AG08396 (cell line): ENCODE results near the gene ST3GAL5.
"Not testable (repeated sequence)": the region's sequence is repeated elsewhere in the genome, so short reads cannot be mapped to it uniquely, and the experiment has no call there.

Experiments used
- DNase-seq: peaks from one replicate; pipeline ENCODE4 v3.0.0; 2012; ENCODE audit warnings: low spot score, mixed read lengths

Gene ST3GAL5

DNA sequence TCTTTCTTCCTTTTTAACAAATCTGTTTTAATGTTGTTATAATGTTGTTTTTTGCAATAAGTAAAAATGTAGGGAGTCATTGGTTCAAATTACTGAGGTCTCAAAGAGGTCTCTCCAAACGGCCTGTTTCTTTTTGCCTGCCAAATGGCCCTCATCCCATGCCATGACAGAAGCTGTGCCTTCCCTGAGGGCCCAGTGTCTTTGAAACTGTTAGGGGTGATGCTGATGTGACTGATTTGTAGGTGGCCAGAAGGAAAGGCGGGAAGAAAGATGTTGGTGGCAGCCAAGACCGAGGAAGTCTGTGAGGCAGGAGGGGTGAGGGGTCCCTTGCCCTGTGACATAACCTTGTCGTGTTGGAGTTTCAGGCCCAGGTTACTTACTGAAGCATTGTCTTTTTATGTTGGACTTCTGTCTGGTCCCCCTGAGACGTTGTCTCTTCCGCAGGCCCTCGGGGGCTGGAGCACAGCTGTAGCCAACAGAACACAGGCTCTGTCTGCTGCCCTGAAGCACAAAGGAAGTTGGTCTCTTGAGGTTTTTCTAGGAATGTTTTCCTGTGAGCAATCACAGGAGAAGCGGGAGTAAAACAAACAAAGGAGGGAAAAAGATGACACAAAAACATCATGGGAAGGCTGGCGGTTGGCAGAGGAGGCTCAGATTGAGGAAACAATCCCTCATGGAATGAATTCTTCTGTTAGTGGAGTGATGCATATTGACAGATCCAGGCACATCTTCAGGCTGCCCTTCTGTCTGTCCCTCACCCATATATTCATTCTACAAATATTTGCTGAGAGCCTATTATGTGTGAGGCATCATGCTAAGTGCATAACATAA lies 4.9 kb upstream of the ST3GAL5 start:
- DNase-seq, result peak; percentile 43

DNA sequence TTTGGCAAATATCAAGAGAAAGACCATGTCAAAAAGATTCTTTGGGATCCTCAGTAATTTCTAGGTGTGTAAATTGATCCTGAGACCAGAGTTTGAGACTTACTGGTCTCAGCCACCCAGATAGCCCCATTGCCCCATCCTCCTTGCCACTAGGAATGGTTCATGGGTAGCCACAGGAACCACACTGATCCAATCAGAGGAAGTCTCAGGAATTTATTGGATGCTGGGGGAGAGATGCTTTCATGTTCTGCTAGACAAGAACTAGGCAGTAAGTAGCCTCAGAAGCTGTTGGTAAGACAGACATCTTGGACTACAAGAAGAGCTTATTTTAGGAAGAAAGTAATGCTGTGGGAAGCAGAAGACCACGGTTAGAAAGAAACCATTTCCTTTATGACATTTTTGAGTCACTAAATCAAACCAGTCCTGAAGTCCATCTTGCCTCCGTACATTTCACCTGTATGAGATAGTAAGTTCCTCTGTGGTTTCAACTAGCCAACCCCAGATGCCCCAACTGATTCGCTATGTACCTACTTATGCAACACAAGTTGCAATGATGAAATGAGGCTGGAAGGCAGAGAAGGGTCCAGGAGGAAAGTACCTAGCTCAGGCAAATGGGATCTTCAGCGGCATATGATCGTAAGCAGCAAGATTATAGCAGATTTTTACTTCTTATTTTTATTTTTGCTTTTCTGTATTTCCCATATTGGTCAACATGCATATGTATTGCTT lies 3.6 kb upstream of the ST3GAL5 start:
- DNase-seq, result no peak

DNA sequence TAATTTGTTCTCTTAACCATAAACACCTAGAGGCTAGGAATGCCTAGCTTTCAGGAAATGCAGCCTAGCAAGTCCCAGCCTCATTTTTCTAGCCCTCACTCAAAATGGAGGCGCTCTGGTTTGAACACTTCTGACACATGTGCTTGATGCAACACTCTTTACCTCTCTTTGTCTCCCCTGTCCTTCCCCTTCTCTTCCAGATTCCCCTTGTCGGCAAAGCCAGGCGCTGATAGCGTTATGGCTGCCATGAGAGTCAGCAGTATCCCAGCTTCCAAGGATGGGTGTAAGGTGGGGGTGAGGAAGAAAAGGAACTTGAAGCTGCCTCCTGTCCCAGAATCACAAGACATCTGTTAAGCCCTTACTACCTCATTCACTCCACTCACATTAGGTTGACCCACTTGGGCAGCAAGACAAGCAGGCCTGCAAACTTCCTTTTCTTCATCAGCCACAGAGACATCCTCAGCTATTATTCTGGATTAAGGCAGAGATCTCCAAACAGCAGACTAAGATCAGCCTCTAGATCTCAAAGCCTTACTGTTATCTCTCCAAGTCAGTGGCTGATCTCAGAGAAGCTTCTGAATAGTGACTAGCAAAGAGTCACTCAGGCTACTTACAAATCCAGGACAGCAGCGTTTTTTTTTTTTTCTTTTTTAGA lies 1.9 kb upstream of the ST3GAL5 start:
- no peak for DNase-seq

DNA sequence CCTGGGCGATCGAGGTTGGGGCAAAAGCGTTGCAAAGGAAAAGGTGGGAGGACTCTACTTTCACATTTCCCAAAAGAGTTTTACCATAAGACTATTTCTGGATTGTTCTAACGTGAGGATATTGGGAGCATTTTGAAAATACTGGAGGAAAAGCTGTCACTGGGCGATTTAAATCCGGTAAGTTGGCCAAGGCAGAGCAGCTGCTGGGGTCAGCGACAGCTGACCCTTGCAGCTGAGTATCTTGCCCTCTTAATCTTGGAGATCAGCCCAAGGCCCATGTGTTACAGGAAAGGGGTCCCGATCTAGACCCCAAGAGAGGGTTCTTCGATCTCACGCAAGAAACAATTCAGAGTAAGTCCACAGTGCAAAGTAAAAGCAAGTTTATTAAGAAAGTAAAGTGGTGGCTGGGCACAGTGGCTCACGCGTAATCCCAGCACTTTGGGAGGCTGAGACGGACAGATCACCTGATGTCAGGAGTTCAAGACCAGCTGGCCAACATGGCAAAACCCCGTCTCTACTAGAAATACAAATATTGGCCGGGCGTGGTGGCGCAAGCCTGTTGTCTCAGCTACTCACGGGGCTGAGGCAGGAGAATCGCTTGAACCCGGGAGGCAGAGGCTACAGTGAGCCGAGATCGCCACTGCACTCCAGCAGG lies 964 bp upstream of the ST3GAL5 start:
- no peak for DNase-seq

DNA sequence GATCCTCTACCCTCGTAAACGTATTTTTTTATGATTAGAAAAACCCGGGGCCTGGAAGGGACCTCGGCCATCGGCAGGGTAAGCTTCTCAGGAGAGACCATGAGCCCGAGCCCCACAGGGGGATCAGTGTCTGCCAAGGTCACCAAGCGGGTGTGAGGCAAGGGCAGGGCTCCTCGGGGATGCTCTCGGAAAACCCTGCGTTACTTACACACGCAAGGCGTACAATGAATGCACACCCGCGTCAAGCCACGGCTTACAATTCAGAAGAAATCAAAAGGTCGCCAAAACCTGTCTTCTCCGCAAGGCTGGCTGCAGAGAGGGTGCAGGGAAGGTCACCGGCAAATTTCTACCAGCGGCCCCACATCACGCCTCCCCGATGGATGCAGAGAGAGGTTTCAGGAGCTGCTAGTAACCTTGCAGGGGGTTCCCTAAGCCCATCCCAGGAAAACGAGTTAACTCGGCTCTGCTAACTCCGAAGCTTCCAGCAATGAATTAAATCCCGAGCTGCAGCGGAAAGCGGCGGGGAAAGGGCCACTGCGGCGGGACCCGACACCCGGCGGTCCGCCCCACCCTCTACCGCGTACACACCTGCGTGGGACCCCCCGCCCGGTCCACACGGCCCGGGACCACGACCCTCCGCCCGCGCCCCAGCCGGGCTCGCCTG lies 638 bp downstream of the ST3GAL5 start:
- peak; percentile 23 for DNase-seq

DNA sequence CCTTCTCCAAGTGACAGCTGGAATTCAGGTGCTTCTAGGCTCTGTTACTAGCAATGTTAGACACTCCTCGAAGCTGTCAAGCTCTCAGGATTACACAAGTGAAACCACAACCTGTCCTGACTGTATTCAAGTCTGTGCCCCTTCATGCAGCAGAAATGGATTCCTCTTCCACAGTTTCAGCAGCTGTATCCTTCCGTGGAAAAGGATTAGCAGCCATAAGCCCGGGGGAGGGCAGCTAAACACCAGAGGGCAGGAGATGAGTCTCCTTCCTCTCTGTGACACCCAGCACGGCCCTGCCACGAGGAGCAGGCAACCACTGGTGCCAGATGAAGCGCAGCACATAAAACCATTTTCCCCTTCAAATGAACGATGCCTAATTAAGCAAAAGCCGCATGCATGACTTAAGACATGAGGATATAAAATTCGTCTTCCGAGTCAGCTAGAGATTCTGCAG lies 1.2 kb downstream of the ST3GAL5 start:
- DNase-seq, result peak; percentile 46

DNA sequence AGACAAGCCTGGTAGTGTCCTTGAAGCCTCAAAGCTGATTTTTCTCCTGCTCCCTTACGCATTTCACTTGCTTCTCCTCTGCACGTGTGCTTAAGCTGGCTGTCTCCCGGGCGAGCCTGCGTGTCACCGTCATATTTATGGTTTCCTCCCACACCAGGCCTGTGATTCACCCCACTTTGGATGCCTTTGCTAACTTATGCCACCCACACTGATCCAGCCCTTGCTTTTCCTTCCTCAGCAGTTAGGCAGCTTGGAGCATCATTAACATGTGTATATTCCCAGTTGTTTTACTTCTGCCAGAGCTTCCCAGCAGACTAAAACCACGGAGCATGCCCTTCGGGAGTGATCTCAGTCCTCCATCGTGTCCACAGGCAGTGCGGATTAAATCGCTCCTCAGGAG lies 2.2 kb downstream of the ST3GAL5 start:
- DNase-seq, result peak; percentile 87

DNA sequence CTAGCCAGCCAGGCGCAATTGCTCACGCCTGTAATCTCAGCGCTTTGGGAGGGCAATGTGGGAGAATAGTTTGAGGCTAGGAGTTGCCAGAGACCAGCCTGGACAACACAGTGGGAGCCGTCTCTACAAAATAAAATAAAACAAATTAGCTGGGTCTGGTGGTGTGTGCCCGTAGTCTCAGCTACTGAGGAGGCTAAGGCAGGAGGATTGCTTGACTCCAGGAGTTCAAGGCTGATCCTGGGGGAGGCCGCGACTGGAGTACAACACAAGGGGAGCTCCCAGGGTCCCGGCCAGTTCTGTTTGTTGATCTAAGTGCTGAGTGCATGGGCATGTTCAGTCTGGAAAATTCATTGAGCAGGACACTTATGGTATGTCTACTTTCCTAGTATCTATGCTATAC lies 2.6 kb downstream of the ST3GAL5 start:
- DNase-seq, result no peak

DNA sequence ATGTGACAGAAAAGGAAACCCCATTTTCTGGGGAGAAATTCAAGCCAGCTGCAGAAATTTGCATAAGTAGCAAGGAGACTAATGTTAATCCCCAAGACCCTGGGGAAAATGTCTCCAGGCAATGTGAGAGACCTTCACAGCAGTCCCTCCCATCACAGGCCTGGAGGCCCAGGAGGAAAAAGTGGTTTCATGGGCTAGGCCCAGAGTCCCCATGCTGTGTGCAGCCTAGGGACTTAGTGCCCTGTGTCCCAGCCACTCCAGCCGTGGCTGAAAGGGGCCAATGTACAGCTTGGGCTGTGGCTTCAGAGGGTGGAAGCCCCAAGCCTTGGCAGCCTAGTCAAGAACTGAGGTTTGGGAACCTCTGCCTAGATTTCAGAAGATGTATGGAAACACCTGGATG lies 7.0 kb downstream of the ST3GAL5 start:
- not testable (repeated sequence) for DNase-seq

DNA sequence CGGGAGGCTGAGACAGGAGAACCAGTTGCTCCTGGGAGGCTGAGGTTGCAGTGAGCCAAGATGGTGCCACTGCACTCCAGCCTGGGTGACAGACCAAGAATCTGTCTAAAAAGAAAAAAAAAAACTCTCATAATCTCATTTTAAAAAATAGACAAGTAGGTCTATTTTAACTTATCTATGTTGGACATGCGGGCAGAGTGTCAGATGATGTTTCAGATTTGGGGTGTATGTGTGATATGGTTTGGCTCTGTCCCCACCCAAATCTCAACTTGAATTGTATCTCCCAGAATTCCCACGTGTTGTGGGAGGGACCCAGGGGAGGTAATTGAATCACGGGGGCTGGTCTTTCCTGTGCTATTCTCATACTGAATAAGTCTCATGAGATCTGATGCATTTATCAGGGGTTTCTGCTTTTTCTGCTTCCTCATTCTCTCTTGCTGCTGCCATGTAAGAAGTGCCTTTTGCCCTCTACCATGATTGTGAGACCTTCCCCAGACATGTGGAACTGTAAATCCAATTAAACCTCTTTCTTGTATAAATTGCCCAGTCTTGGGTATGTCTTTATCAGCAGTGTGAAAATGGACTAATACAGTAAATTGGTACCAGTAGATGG lies 8.0 kb downstream of the ST3GAL5 start:
- DNase-seq, result not testable (repeated sequence)

DNA sequence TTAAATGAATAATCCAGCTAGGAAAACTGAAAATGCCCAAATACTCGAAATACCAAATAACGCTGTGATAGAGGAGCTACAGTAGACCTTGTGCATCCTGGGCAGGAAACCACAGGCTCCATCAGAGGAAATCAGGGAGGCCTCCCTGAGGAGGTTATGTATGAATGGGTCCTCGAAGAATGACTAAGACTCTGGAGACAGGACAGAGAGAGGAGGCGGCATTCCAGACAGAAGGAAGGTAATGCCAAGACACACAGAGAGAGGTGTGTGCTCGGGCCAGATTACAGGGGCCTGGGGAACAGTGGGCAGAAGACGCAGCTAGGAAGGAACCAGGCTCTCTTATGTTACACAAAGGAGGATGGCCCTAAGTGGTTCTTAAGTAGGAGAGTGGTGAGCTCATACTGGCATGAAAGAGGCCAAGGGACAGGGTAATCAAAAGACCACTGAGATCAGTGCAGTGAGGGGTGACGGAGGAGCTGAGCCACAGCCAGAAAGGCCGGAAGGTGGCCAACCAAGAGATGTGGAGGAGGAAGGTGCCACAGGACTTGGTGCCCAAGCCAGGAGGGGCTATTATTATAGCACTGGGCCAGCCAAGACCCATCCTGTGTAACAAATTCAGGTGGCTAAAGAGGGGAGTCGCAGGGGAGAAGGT lies 9.9 kb downstream of the ST3GAL5 start:
- no peak for DNase-seq

DNA sequence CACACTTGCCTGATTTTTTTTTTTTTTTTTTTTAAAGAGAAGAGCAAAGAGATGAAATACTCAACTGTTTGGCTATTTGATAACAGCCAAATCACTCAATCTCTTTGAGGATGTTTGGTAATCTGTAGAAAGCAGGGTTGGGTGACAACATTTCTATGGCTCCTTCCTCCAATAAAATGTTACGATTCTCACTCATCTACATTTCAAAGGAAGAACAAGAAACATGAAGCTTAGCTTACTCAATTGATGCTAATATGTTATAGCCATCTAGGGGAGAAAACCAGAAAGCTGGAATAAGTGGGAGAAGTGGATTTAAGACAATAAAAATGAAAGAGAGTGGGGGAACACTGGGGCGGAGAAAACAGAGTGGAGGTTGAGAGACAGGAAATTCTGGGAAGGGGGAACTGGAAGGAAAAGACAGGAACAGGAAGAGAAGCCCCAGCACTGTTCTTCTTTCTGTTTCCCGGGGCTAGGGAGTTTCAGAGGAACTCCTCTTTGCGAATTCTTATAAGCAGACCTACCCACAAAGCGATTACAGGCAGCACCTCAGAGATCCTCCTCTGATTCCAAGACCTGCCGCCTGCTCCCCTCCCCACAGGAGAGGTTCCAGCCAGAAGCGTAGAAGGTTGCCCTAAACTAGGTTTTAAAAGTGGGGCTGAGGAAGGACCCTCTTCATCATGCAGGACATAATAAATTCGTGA lies 13.3 kb downstream of the ST3GAL5 start:
- DNase-seq, result no peak

DNA sequence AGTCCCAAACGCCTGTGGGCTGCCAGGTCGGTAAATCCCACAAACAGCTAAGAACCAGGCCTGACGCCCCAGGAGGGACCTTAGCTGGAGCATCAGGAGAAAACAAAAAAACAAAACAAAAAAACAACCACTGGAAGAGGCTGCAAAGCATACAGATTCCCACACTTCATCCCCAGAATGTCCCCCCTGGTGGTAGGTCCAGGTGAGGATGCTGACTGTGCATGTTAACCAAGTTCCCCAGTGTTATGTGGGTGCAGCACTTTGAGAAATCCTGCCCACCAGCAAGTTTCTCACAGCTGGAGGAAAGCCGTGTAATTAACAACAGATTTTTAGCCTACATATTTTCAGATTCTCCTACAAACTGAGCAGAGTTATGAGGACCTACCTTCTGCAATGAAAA lies 15.1 kb downstream of the ST3GAL5 start:
- DNase-seq, result no peak

DNA sequence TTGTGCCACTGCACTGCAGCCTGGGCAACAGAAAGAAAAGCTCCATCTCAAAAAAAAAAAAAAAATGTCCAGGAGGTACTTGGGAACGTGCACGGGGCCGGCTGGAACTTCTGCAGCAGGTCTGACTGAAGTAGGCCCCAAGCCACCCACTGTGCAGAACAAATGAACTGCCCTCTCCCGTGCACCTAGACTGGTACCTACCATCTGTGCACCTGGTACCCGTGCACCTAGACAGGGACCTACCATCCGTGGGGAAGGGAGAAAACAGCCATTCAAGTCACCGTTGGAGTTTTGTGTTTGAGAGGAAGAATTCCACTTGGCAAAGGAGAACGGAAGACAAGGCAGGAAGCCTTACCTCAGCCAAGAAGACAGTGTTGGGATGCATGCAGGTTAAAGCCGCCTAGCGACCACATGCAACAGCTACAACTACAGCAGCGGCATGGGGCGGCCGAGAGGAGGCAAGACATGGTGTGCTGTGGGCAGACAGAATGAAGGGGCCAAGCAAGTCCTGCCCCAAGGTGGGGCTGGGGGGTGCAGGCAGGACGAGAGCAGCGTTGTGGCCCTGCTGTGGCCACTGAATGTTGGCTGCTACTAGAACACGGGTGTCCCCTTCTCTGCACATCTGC lies 16.1 kb downstream of the ST3GAL5 start:
- DNase-seq, result no peak

DNA sequence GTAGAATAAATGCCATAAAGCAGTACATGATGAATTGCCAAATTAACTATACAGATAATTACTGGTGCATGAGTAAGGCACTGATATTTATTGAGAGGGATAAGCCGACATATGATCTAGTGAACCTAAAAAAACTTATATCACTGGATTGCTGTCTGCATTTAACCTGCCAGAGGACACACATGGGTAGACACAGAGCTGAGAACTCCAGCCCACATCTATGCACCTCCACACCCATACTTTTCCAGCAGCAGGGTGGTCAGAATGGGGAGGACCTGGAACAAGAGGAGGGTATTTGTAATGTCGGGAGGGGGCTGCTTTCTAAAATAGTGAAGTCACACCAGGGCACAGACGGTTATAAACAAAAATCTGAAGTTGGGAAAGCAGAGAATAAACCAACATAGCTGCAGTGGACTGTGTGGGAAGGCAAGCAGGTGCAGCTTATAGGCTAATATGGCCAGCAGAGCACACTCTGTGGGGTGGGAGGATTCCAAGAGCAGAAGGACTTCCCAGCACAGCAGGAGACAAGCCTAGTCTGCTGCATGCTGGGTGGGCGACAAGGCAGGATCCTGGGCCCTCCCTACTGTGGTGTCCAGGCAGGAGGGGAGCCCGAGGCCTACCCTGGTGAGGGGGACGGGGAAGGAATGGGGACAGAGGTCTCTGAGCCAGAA lies 17.2 kb downstream of the ST3GAL5 start:
- no peak for DNase-seq

DNA sequence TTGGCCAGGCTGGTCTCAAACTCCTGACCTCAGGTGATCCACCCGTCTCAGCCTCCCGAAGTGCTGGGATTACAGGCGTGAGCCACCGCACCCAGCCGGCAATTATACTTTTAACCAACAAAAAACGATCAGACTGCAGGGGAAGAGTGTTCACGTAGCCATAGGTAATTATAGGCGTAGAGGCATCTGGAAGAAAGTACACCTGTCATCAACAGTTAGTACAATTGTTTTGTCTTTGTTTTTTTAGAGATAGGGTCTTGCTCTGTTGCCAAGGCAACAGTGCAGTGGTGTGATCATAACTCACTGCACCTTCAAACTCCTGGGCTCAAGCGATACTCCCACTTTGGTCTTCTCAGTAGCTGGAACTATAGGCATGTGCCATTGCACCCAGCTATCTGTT lies 20.0 kb downstream of the ST3GAL5 start:
- no peak for DNase-seq

DNA sequence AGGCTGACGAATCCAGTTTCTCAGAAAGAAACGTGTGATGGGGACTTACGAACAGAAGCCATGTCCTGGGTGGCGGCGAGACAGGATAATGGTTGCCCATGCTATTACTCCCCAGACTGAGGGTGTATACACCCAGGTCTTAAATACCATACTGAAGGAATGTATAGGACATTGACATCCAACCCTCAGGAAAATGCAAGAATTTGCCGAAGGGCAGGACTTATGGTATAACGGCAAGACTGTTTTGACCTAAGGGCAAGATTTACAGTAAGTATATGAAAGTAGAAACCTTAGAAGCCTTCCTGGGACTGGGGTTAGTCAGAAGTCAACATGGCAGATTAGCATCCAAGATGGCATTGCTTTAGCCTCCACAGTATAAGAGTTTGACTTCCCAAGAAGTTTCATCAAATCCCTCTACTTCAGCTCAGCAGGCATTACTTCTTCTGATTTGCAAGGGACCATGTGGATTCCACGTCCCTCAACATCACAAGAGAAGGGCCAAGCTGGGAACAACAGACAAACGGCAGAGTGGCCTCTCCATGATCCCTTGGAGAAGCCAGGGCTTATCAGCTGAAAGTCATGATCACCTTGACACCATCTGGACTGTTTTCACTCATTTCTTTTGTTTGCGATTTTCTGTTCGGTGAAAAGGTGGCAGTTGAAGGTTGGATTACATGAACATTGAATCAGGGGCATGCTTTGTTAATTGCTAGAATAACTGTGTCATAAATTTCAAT lies 21.1 kb downstream of the ST3GAL5 start:
- DNase-seq, result no peak

DNA sequence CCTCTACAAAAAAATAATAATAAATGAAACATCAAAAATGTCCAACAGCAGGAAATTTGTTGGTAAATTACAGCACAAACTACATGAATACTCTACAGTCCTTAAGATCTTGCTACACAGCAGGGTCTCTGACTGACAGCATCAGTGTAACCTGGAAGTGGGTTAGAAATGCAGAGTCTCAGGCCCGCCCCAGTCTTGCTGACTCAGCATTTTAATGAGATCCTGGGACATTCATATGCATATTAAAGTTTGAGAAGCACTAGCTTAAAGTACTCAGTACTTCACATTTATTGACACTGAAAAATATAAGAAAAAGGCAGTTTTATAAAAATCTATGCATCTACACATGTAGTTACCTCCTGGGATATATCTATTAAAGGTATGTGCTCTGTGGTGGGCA lies 21.7 kb downstream of the ST3GAL5 start:
- DNase-seq, result no peak
